HG02642 (cell line): ENCODE results near the gene ATP5PO.
"Not testable (repeated sequence)": the region's sequence is repeated elsewhere in the genome, so short reads cannot be mapped to it uniquely, and the experiment has no call there.

Source experiments
- ATAC-seq: cut with Tn5 transposase; IDR thresholded peaks from one replicate; pipeline ENCODE4 v1.9.1; 2021; ENCODE audit warnings: mild to moderate bottlenecking; ENCODE audit not compliant: unreplicated experiment, poor library complexity

The ATP5PO gene

DNA sequence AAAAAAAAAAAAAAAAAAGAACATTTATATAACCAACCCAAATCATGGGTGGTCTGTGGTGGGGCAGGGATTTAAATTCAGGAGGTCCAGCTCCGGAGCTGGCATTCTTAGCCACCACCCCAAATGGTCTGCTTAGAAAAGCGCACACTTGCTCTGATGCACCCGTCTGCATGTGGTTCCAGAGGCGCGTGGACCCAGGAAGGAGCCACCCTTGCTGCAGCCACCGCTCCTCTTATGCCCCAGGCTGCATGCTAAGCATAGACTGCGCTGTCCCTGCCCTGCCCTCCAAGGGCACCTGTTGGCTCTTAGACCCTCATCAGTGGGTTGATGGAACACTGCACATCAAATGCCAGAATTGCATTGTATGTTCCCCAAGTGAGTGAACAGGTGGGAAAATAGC lies 41.4 kb downstream of the ATP5PO start:
- no peak for ATAC-seq

GRCh38 chr21:33872881-33873515 lies 42.6 kb downstream of the ATP5PO start:
- no peak for ATAC-seq

- ATAC-seq, result no peak
Measured at GRCh38 chr21:33871171-33871570, 44.4 kb downstream of the ATP5PO start.

DNA sequence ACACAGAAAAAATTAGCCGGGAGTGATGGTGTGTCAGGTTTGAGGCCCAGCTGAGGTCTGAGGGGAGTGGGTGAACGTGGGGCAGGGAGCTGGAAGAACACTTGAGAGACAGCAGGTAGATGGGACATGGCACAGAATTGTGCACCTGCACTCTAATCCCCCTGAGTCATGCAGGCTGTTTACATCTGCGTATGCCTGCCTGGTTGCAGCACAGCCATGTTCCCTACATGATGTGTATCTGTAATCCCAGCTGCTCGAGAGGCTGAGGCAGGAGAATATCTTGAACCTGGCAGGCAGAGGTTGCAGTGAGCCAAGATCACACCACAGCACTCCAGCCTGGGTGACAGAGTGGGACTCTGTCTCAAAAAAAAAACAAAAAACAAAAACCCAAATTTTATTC lies 44.8 kb downstream of the ATP5PO start:
- ATAC-seq, result no peak

DNA sequence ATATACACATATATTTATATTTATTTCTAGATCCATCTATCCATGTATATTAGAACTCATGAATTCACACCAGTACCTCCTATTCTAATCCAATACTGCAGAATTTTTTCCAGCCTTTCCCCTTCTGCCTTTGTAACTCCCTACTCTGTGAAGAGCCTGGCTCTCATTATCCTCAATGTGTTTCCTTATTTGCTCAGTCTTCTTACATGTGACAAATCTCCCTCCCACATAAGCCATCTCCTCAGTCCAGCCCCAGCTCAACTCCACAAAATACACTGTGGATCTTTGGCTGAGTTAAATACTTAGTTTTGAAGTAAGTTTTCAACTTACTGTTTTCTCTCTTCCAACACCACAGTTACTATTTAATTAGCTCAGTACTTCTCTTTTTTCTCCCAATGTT lies 45.7 kb downstream of the ATP5PO start:
- ATAC-seq, result no peak

- ATAC-seq, result not testable (repeated sequence)
Measured at GRCh38 chr21:33867868-33868267, 47.7 kb downstream of the ATP5PO start.

- ATAC-seq, result no peak
Measured at GRCh38 chr21:33866826-33867225, 48.8 kb downstream of the ATP5PO start.

GRCh38 chr21:33865996-33866575 lies 49.5 kb downstream of the ATP5PO start:
- no peak for ATAC-seq

DNA sequence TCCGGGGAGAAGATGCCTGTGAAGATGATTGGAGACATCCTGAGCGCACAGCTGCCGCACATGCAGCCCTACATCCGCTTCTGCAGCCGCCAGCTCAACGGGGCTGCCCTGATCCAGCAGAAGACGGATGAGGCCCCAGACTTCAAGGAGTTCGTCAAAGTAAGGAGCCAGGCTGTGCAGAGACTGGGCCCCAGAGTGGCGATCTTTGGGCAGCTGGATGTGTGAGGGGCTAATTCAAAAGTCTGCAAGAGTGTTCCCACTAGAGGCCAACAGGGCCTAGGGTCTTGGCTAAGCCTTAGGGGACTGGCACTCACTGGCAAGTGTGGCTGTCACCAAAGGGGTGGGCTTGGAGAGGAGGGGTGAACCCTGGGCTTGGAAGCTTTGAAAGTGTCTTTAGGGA lies 50.4 kb downstream of the ATP5PO start:
- no peak for ATAC-seq

DNA sequence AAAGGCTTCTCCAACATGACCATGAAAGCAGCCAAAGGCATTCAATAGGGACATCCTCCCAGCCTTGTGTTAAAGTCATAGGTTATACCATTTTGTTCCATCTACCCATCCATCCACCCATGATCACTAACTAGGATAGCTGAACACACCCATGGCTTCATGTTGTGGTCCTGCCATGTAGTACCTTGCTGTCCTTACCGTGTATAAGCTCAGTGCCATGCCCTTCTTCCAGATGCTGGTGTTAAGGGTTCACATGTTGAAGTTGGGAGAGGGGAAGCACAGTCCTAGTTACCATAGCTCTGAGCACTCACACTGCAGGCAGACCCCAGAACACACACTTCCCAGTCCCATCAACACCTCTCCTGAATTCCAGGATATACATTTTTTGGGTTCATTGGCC lies 51.5 kb downstream of the ATP5PO start:
- no peak for ATAC-seq

- not testable (repeated sequence) for ATAC-seq
Measured at GRCh38 chr21:33863191-33863590, 52.4 kb downstream of the ATP5PO start.

DNA sequence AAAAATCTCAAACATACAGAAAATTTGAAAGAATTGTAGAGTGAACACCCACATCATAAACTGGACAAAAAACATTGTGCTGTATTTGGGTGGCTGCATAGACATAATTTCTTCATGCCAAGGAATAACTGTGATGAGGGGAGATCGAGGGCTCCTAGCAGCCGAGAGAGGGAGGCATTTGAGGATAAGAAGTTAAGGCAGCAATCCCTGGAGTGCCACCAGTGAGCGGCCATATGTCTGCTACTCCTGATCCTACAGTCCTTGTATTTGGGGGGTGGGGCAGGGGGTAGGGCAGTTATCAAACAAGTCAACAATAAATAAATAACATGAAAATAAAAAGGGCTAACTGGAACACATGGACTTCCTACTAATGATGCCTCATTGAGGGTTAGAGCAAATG lies 54.5 kb downstream of the ATP5PO start:
- ATAC-seq, result no peak

DNA sequence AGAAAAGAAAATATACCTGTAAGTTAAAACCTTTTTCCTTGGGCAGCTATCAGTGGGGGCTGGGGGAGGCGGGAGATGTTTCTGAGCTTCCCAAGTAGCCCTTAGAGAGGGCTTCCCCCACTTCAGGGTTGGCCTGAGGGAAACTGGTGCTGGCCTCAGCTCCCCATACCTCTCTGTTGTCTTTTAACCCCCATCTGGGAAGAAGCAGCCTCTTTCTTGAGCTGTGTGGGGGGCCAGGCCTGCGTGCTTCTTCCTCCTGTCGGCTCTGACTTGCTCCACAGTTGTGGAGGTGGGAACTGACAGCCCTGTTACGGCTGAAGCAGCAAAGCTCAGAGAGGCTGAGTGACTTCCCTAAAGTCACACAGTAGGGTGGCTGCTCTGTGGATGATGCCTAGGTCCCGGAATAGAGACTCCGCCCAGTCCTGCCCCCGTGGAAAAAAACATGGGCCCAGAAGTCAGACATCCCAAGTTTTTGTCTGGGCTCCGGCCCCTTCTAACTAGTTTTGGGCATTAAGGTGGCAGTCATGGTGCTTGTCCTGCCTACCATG lies 55.2 kb downstream of the ATP5PO start:
- ATAC-seq, result no peak

GRCh38 chr21:33859373-33860102 lies 56.1 kb downstream of the ATP5PO start:
- ATAC-seq, result no peak

GRCh38 chr21:33858667-33859372 lies 56.8 kb downstream of the ATP5PO start:
- ATAC-seq, result no peak

GRCh38 chr21:33857846-33858666 lies 57.5 kb downstream of the ATP5PO start:
- no peak for ATAC-seq

DNA sequence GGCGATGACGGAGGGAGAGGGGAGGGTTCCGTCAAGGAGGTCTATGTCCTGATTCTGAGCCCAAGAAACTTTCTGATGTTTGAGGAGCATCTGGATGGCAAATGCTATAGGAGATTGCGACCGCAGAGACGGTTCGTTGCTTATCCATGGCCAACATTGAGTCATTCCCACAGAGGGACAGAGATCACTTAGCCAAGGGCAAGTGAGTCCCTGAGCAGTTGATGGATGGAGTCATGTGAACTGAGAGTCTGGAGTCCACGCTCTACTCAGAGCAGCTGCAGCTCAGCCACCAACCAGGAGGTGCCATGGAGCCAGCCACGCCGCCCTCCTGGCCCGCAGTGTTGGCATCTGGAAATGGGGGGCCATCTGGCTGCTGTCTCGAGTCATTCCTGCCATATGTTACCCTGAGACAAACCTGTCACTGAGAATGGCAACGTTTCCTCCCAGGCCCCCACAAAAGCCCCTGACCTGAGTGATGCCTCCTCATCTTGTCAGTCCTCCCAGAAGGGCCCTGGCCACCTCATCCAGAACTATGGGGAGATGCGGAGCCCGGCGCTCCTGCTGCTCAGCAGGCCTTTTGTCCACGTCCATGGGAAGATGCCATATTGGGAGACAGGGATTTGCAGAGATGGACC lies 58.6 kb downstream of the ATP5PO start:
- no peak for ATAC-seq

GRCh38 chr21:33855190-33855589 lies 60.4 kb downstream of the ATP5PO start:
- no peak for ATAC-seq

DNA sequence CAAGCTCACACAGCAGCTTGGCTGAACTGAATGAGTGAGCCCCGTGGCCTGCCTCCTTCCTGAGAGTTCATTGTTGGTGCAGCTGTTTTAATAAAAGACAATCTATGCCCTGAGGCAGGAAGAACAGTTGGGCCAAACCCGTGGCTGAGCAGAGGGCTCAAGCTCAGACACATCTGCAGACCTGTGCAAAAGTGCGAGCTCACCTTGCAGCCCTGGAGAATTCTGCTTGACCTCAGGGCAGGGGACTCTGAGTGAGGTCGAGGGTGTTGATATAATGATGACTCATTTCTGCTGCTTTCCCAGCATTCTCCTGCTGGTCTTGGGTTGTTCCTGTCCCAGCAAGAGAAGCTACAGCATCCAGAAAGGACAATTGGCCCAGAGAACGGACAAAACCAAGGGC lies 61.0 kb downstream of the ATP5PO start:
- ATAC-seq, result no peak
